ENCODE results near the gene ELN.
A peak's percentile ranks its signal among the peaks of the same experiment; 100 is the strongest.
"Not testable (repeated sequence)": the region's sequence is repeated elsewhere in the genome, so short reads cannot be mapped to it uniquely, and the experiment has no call there.

ELN gene

GRCh38 chr7:74044366-74045350 lies 16.7 kb downstream of the ELN start:
- no peak for DNase-seq

- DNase-seq = not testable (repeated sequence)
Measured at GRCh38 chr7:74046581-74046980, 18.6 kb downstream of the ELN start.

GRCh38 chr7:74047804-74048380 lies 19.9 kb downstream of the ELN start:
- no peak for DNase-seq

- DNase-seq = no peak
Measured at GRCh38 chr7:74048999-74049599, 21.1 kb downstream of the ELN start.

GRCh38 chr7:74049997-74050798 lies 22.2 kb downstream of the ELN start:
- DNase-seq = no peak

- no peak for DNase-seq
Measured at GRCh38 chr7:74051193-74051592, 23.2 kb downstream of the ELN start.

GRCh38 chr7:74051629-74052410 lies 23.8 kb downstream of the ELN start:
- peak; percentile 15 for DNase-seq

GRCh38 chr7:74052628-74053027 lies 24.7 kb downstream of the ELN start:
- DNase-seq = no peak

- no peak for DNase-seq
Measured at GRCh38 chr7:74053589-74054186, 25.7 kb downstream of the ELN start.

- no peak for DNase-seq
Measured at GRCh38 chr7:74056096-74056915, 28.3 kb downstream of the ELN start.

- no peak for DNase-seq
Measured at GRCh38 chr7:74057216-74057925, 29.4 kb downstream of the ELN start.

GRCh38 chr7:74057987-74058386 lies 30.0 kb downstream of the ELN start:
- no peak for DNase-seq

GRCh38 chr7:74058486-74058885 lies 30.5 kb downstream of the ELN start:
- DNase-seq = no peak

- DNase-seq = no peak
Measured at GRCh38 chr7:74059037-74059436, 31.1 kb downstream of the ELN start.

- DNase-seq = no peak
Measured at GRCh38 chr7:74059681-74060588, 32.0 kb downstream of the ELN start.

GRCh38 chr7:74061840-74062539 lies 34.0 kb downstream of the ELN start:
- DNase-seq = peak; percentile 74

- no peak for DNase-seq
Measured at GRCh38 chr7:74063223-74063641, 35.3 kb downstream of the ELN start.

GRCh38 chr7:74063646-74064045 lies 35.7 kb downstream of the ELN start:
- DNase-seq = no peak

Measured in GDM1 (cell line).